NCI-H2196 (cell line): ENCODE results near the gene FOXO1.

Experiments used
- DNase-seq: peaks from one replicate; lab custom pipeline; 2025; ENCODE audit not compliant: unreplicated experiment; lab: John Stamatoyannopoulos, UW

FOXO1 gene

GRCh38 chr13:40582531-40582930, 83.9 kb downstream of the FOXO1 start:
- no peak for DNase-seq

GRCh38 chr13:40581277-40581579, 85.2 kb downstream of the FOXO1 start:
- DNase-seq = no peak

GRCh38 chr13:40580566-40581276, 85.7 kb downstream of the FOXO1 start:
- no peak for DNase-seq

DNA sequence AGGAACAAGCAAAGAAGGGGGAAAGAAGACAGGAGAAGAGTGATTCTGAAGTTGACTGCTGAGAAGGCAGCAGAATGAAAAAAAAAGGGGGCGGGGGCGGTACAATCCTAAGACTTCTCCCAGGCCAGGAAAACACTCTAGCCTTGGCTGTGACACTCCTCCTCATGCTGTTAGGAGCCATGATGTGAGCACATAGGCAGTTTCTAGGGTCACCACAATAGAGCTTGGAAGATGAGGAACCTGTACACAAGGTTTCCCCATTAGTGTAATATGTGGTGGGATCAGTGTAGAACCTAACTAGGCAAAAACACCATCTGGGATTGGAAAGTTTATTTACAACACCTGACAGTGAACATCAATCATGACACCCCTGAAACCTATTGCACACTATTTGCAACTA, 86.9 kb downstream of the FOXO1 start:
- DNase-seq = no peak

DNA sequence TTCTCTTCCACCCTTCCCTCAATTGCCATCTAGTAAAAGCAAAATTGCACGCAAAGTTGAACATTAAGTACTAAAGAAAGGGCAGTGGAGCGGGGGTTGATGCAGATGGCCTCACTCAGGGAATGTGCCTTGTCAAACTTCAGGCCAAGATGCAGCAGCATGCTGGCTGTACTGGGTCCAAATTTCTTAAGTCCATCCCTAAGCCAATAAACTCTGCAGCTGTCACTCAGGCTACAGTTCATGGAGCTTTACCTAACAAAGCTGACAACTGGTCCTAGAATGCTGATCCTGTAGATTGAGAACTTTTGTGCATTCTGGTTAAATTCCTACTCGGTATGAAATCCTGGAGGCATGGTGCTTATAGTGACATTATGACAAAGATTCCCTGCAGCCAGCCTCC, 88.4 kb downstream of the FOXO1 start:
- DNase-seq = no peak

- DNase-seq = no peak
These were observed 90.1 kb downstream of the FOXO1 start for GRCh38 chr13:40576369-40576768.

DNA sequence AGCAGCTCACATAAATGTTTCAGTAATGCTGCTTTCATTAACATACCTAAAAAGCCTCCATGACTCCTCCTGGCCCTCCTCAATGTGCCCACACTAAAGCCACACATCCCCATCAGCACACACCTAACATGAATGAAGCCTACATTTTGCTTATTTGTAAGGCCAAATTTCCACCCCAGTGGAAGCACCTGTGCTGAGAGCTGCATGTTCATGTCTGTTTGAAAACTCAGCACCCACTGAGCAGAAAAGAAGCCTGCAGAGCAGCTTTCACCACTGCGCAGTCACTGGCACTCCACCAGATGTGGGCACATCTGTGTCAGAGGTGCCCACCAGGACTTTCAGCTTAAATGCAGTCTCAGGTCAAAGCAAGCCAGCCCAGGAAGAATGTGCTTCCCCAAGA, 93.5 kb downstream of the FOXO1 start:
- DNase-seq = no peak

DNA sequence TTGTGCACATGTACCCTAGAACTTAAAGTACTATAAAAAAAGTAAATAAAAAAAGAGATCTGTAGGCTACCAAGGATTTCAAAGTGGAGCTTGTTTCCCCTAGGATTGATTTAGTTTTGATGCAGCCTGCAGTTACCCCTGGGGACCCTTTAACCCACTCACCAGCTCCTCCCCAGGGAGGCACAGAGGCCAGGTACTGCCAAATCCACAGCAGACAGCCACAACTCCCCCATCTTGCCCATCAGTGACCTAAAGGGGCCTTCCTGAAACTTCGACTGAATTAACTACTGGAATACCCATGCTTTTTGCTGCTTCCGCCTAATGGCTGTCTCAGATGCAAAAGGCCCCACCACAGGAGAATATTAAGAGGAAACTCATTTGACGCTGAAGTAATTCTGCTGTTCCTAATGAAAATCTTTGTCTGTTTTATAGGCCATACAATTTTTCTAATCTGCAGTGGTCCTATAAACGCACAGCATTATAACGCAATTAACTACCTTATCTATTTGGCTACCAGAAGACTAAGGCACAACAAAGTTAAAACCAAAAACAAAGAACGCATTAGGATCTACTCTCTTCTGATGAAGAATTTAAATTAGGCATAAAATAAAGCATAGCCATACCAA, 95.0 kb downstream of the FOXO1 start:
- no peak for DNase-seq

GRCh38 chr13:40570930-40571329, 95.5 kb downstream of the FOXO1 start:
- DNase-seq = no peak

GRCh38 chr13:40569024-40569350, 97.5 kb downstream of the FOXO1 start:
- DNase-seq = no peak

DNA sequence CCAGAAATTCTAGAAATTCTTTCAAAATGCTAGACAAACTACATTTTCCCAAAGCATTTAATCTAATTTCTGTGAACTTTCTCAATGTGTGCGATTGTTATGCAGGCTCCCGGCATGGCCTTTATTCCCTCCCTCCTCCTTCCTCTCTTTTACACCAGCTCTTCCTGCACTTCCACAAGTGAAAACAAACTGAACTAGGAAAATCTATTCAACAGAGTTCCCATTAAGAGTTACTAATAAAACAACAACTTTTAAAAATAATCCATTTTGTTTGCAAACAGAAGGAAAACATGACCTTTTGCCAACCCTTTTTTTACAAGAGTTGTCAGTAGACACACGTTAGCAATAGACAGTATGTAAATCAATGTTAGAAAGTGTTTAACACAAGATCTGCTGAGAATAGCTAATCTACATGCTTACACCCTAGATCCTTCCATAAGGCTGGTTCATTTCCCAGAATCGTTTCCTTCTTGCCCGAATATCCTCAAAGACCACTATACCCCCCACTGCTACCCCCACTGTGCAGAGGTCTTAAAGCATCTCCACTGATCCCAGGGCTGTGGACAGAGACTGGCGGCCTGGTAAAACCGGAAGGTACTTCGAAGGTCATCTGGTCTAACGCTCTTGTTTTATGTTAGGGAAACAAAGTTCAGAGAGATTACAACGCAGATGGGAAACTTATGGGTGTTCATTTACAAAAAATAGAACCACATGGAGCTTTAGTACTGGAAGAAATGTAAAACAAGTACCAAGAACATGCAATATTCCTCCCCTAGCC, 98.0 kb downstream of the FOXO1 start:
- no peak for DNase-seq

- DNase-seq = no peak
These were observed 99.6 kb downstream of the FOXO1 start for GRCh38 chr13:40566811-40567210.

GRCh38 chr13:40565282-40566148, 100.9 kb downstream of the FOXO1 start:
- DNase-seq = no peak

- no peak for DNase-seq
These were observed 102.0 kb downstream of the FOXO1 start for GRCh38 chr13:40564342-40565001.

DNA sequence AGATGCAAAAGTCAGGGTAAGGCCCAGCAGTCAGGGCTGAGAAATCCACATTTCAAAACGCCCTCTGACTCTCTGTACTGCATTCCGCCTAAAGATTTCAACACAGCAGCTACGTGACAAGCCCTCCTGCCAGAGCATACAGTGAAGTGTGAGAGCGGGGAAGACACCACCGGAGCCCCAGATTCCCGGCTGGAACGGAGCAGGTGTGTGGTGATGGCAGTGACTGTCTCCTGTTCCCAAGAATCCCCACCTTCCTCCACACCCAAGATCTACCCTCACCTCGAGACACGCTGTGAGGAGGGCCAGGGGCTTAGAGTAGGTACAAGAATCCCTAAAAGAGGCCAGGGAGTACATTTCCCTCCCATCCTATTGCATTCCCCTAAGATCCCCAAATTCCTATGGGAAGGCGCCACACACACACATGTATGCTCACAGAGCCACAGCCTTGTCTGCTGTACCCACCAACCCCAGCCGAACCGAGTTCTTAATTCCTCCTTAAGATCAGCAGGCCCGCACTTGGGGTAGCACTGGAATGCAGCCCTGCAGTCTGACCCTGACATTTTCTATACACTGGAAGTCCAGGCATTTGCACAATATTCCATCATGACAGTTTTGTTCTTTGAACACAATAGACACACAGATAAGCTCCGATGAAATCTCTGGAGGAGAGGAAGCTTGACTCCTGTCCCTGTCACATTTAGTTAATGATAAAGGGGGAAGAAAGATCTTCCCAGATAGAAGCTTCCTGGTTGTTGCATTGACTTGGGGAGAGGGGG, 102.9 kb downstream of the FOXO1 start:
- DNase-seq = no peak

GRCh38 chr13:40562975-40563349, 103.5 kb downstream of the FOXO1 start:
- DNase-seq = no peak

GRCh38 chr13:40559915-40560314, 106.5 kb downstream of the FOXO1 start:
- DNase-seq = no peak

- DNase-seq = no peak
These were observed 107.8 kb downstream of the FOXO1 start for GRCh38 chr13:40558656-40559055.

- no peak for DNase-seq
These were observed 110.0 kb downstream of the FOXO1 start for GRCh38 chr13:40556453-40556852.

DNA sequence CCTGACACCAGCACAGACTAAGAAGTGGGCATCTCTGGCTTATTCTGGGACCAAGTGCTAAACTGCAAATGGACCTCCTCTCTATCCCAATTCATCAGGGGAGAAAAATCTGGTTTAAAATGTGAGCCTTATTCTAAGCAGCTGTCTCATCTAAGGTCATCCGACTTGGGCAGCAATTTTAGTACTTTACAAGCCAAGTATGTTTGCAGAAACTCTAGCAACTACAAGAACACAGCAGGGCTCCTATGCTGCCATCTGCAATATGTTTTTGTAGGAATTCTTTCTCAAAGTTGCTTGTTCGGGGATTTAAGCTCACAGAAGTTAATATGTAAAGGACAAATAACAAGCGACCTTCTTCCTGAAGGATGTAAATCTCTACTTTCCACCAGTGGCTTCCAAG, 113.1 kb downstream of the FOXO1 start:
- no peak for DNase-seq
